H9 (cell line): ENCODE data around the gene POU2F1. TPM values are rescaled to one million over a fixed set of nuclear protein-coding genes. Genes with fewer than 3 reads are reported as not detected.

Experiments used
- DNase-seq: peaks from one replicate; pipeline ENCODE4 v3.0.0-alpha.2; 2017
- H2AFZ ChIP-seq: one replicate; pipeline ENCODE4 v1.6.1; 2013; ENCODE audit warnings: mild to moderate bottlenecking, low read length, control low read depth, moderate library complexity
- H2AK5ac ChIP-seq: 2 replicates; pipeline ENCODE4 v1.6.1; 2013; ENCODE audit warnings: low read length, control low read depth, mixed read lengths; ENCODE audit not compliant: insufficient read length
- H2BK120ac ChIP-seq: one replicate; pipeline ENCODE4 v1.6.1; 2013; ENCODE audit warnings: low read depth, mild to moderate bottlenecking, low read length, control low read depth, inconsistent platforms; ENCODE audit not compliant: poor library complexity, severe bottlenecking
- H2BK12ac ChIP-seq: 2 replicates; pipeline ENCODE4 v1.6.1; 2013; ENCODE audit warnings: low read length, control low read depth, mixed read lengths, low read depth; ENCODE audit not compliant: insufficient read length
- H2BK15ac ChIP-seq: 2 replicates; pipeline ENCODE4 v1.6.1; 2013; ENCODE audit warnings: low read depth, low read length, control low read depth
- H2BK20ac ChIP-seq: one replicate; pipeline ENCODE4 v1.6.1; 2013; ENCODE audit warnings: low read depth, mild to moderate bottlenecking, low read length, control low read depth, inconsistent platforms; ENCODE audit not compliant: poor library complexity, severe bottlenecking
- H2BK5ac ChIP-seq: 2 replicates; pipeline ENCODE4 v1.6.1; 2013; ENCODE audit warnings: low read length, control low read depth, mixed read lengths; ENCODE audit not compliant: insufficient read length
- H3K14ac ChIP-seq: 2 replicates; pipeline ENCODE4 v1.6.1; 2013; ENCODE audit warnings: low read length, control low read depth; ENCODE audit not compliant: insufficient read depth
- H3K18ac ChIP-seq: 2 replicates; pipeline ENCODE4 v1.6.1; 2013; ENCODE audit warnings: low read depth, mild to moderate bottlenecking, mixed read lengths, low read length, control low read depth; ENCODE audit not compliant: insufficient read length
- H3K23ac ChIP-seq: 2 replicates; pipeline ENCODE4 v1.6.1; 2013; ENCODE audit warnings: low read length, control low read depth, mixed read lengths, low read depth; ENCODE audit not compliant: insufficient read length
- H3K23me2 ChIP-seq: 2 replicates; pipeline ENCODE4 v1.6.1; 2013; ENCODE audit warnings: low read depth, mild to moderate bottlenecking, mixed read lengths, low read length, control low read depth; ENCODE audit not compliant: insufficient read length, poor library complexity, severe bottlenecking
- H3K27ac ChIP-seq: 2 replicates; pipeline ENCODE4 v1.5.1; 2013; ENCODE audit warnings: low read length, control low read depth, mixed read lengths, low read depth; ENCODE audit not compliant: insufficient read length
- H3K27me3 ChIP-seq: 2 replicates; pipeline ENCODE4 v1.6.1; 2013; ENCODE audit warnings: low read length, control low read depth, inconsistent platforms; ENCODE audit not compliant: insufficient read depth
- H3K4ac ChIP-seq: 2 replicates; pipeline ENCODE4 v1.6.1; 2013; ENCODE audit warnings: low read depth, mild to moderate bottlenecking, control low read depth, inconsistent platforms, low read length, moderate library complexity
- H3K4me1 ChIP-seq: 2 replicates; pipeline ENCODE4 v1.6.1; 2013; ENCODE audit warnings: low read length, control low read depth, inconsistent platforms; ENCODE audit not compliant: insufficient read depth
- H3K4me2 ChIP-seq: 2 replicates; pipeline ENCODE4 v1.6.1; 2013; ENCODE audit warnings: low read length, control low read depth, mixed read lengths; ENCODE audit not compliant: insufficient read length, insufficient read depth
- H3K56ac ChIP-seq: 2 replicates; pipeline ENCODE4 v1.6.1; 2013; ENCODE audit warnings: low read depth, mild to moderate bottlenecking, mixed read lengths, low read length, control low read depth; ENCODE audit not compliant: insufficient read length
- H3K79me1 ChIP-seq: 2 replicates; pipeline ENCODE4 v1.6.1; 2013; ENCODE audit warnings: low read depth, mild to moderate bottlenecking, moderate library complexity, low read length, control low read depth, inconsistent platforms; ENCODE audit not compliant: insufficient read depth, poor library complexity, severe bottlenecking
- H3K79me2 ChIP-seq: 2 replicates; pipeline ENCODE4 v1.6.1; 2013; ENCODE audit warnings: low read length, control low read depth, inconsistent platforms; ENCODE audit not compliant: insufficient read depth
- H3K9ac ChIP-seq: 2 replicates; pipeline ENCODE4 v1.6.1; 2013; ENCODE audit warnings: low read length, control low read depth, mixed read lengths; ENCODE audit not compliant: insufficient read length; ENCODE audit errors: extremely low read depth
- H3K9me3 ChIP-seq: one replicate; pipeline ENCODE4 v1.6.1; 2013; ENCODE audit warnings: low read depth, low read length, inconsistent platforms; ENCODE audit not compliant: control insufficient read depth
- H3T11ph ChIP-seq: one replicate; pipeline ENCODE4 v1.6.1; 2013; ENCODE audit warnings: mild to moderate bottlenecking, low read length, control low read depth, inconsistent platforms
- H4K20me1 ChIP-seq: one replicate; pipeline ENCODE4 v1.6.1; 2013; ENCODE audit not compliant: control insufficient read depth, insufficient read length, insufficient read depth
- H4K5ac ChIP-seq: 2 replicates; pipeline ENCODE4 v1.6.1; 2013; ENCODE audit warnings: low read depth, mild to moderate bottlenecking, mixed read lengths, low read length, control low read depth; ENCODE audit not compliant: insufficient read length
- H4K8ac ChIP-seq: replicated peaks from 2 replicates; pipeline ENCODE4 v1.6.1; 2013; ENCODE audit warnings: low read length, control low read depth, mixed read lengths, low read depth; ENCODE audit not compliant: insufficient read length
- H4K91ac ChIP-seq: 2 replicates; pipeline ENCODE4 v1.6.1; 2013; ENCODE audit warnings: low read depth, mild to moderate bottlenecking, moderate library complexity, mixed read lengths, low read length, control low read depth; ENCODE audit not compliant: insufficient read length
- H3K27ac Mint-ChIP-seq, 3 experiments: 2 replicates in 2 of 3; 3 replicates in 1 of 3; pipeline ENCODE4 v1.8.0; 2020 to 2021; ENCODE audit warnings: mixed read lengths in 3 of 3, mild to moderate bottlenecking in 1 of 3, moderate library complexity in 1 of 3
- H3K27me3 Mint-ChIP-seq: 2 replicates; pipeline ENCODE4 v1.8.0; 2021; ENCODE audit warnings: low read depth, mild to moderate bottlenecking, moderate library complexity, mixed read lengths
- H3K36me3 Mint-ChIP-seq, 3 experiments: 2 replicates in 2 of 3; 3 replicates in 1 of 3; pipeline ENCODE4 v1.8.0; 2020 to 2021; ENCODE audit warnings: low read depth in 3 of 3, mixed read lengths in 3 of 3; ENCODE audit not compliant: insufficient read depth in 1 of 3
- H3K4me1 Mint-ChIP-seq, 2 experiments: 2 replicates each; pipeline ENCODE4 v1.8.0; 2020; ENCODE audit warnings: mixed read lengths in 2 of 2
- H3K4me3 Mint-ChIP-seq, 2 experiments: 2 replicates in 1 of 2; 3 replicates in 1 of 2; pipeline ENCODE4 v1.8.0; 2020 to 2021; ENCODE audit warnings: mild to moderate bottlenecking in 2 of 2, mixed read lengths in 2 of 2, moderate library complexity in 1 of 2
- H3K9me3 Mint-ChIP-seq, 2 experiments: 2 replicates in 1 of 2; 3 replicates in 1 of 2; pipeline ENCODE4 v1.8.0; 2020; ENCODE audit warnings: mild to moderate bottlenecking in 2 of 2, mixed read lengths in 2 of 2, moderate library complexity in 1 of 2
- CTCF ChIP-seq: fragments of 200-600 bp; sonication (generic); conservative IDR thresholded peaks from 3 replicates; pipeline ENCODE4 v1.8.0; 2021; ENCODE audit warnings: antibody characterized with exemption, mild to moderate bottlenecking
- total RNA-seq: library from RNA; stranded (reverse); gene quantifications from 2 replicates; pipeline ENCODE4 v1.2.1, GENCODE V29; 2021

POU2F1 gene
- total RNA-seq, 1 experiment from 2014 or later = 62.5 TPM

- no peak overlapping the region for H3K4me3 Mint-ChIP-seq
- peaks cover 22% of the 10 kb centered on the region; the same call in 1 of the 2 replicates for H3K79me2 ChIP-seq
- peaks cover 0 to 5% (median 2%) of the 10 kb centered on the region in 3 experiments; a peak in 3 of 7 replicates for H3K36me3 Mint-ChIP-seq
These were observed 46.3 kb downstream of the POU2F1 start for GRCh38 chr1:167266965-167267364.

More at GRCh38 chr1:167266965-167267364, 46.3 kb downstream of the POU2F1 start:
- peaks cover 28 to 34% of the 10 kb centered on the region in 2 experiments for H3K4me1 Mint-ChIP-seq
- no peak overlapping the region for H3K14ac ChIP-seq
- H3K56ac ChIP-seq = no peak overlapping the region
- no peak for TF ChIP-seq CTCF
- H2AFZ ChIP-seq = no peak overlapping the region
- H4K20me1 ChIP-seq = no peaks in the 10 kb centered on the region
- H3K4ac ChIP-seq = no peak overlapping the region
- no peaks in the 10 kb centered on the region for H3K27me3 ChIP-seq
- H3K23ac ChIP-seq = no peak overlapping the region
- no peak overlapping the region for H2BK5ac ChIP-seq
- no peak for DNase-seq
- H3K27ac Mint-ChIP-seq = no peak overlapping the region
- H3K9me3 ChIP-seq = no peaks in the 10 kb centered on the region
- no peak overlapping the region for H3K27ac ChIP-seq
- no peak overlapping the region for H3K4me2 ChIP-seq
- H3K23me2 ChIP-seq = no peaks in the 10 kb centered on the region
- H2BK20ac ChIP-seq = no peak overlapping the region
- H2AK5ac ChIP-seq = no peak overlapping the region
- no peak overlapping the region for H2BK15ac ChIP-seq
- no peaks in the 10 kb centered on the region for H3K27me3 Mint-ChIP-seq
- no peaks in the 10 kb centered on the region for H3K9me3 Mint-ChIP-seq
- no peak overlapping the region for H4K91ac ChIP-seq
- no peak overlapping the region for H4K8ac ChIP-seq
- H4K5ac ChIP-seq = no peak overlapping the region
- H3T11ph ChIP-seq = no peak overlapping the region
- H2BK12ac ChIP-seq = no peak overlapping the region
- no peak overlapping the region for H2BK120ac ChIP-seq
- H3K4me1 ChIP-seq = peaks cover 5% of the 10 kb centered on the region; the same call in 1 of the 2 replicates
- peaks cover 8% of the 10 kb centered on the region for H3K79me1 ChIP-seq
- no peak overlapping the region for H3K18ac ChIP-seq
- no peak overlapping the region for H3K9ac ChIP-seq
